ENCODE results near the gene PRPF31. TPM values are rescaled to one million over a fixed set of nuclear protein-coding genes. Genes with fewer than 3 reads are reported as not detected.

The PRPF31 gene, protein sequence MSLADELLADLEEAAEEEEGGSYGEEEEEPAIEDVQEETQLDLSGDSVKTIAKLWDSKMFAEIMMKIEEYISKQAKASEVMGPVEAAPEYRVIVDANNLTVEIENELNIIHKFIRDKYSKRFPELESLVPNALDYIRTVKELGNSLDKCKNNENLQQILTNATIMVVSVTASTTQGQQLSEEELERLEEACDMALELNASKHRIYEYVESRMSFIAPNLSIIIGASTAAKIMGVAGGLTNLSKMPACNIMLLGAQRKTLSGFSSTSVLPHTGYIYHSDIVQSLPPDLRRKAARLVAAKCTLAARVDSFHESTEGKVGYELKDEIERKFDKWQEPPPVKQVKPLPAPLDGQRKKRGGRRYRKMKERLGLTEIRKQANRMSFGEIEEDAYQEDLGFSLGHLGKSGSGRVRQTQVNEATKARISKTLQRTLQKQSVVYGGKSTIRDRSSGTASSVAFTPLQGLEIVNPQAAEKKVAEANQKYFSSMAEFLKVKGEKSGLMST
- 10 to 100 TPM; 49.6 to 75.3 (median 55.4) TPM for total RNA-seq

DNA sequence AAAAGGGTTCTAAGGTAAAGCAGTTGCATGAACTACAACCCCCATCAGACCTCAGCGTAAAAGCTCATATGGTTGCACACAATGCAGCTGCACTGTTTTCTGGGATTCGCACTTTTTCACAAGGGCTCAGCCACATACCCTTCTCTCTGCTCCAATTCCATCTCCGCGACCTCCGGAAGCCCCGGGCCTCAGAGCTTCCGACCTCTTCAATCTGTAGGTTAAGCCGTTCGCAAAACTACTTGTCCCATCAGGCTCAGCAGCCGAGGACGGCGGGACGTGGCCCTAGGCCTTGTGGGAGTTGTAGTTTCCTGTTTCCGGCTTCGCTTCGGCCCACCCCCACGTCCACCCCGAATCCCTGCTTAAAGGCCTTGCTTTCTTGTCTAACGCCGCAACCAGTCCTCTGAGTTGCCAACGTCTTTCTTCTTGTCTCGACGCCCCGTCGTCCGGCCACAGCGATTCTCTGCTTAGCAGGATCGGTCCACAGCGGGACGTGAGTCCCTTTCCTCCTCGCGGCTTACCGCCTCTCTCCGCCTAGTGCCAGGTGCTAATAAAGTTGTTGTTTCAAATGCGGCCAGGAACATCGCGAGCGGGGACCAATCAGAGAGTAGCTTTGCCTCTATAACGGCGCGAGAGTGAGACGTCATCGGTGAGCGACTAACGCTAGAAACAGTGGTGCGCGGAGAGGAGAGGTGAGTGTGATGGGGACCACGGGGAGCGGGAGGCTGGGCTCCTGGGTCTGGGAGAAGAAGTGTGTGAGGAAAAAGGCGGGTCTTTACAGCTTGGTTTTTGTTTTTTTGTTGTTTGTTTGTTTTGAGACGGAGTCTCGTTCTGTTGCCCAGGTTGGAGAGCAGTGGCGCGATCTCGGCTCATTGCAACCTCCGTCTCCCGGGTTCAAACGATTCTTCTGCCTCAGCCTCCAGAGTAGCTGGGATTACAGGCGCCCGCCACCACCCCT is at the start of gene PRPF31, which contains the start of gene TFPT:
Gene PRPF31, plus strand, starts transcription at position 646 of the 955 bp plus-strand sequence. CDS start 2,525 bp downstream, outside the sequence.
Gene TFPT, minus strand, starts transcription at position 549 of the 955 bp plus-strand sequence. Its CDS starts 388 bp downstream, at position 161.
- 1% methylated on average over 60 of the region's 60 CpGs for WGBS
- Histone ChIP-seq H3K4me3 (peak within 1 kb of the TSS; percentile 75), H3K36me3 (peaks cover 36% of the 10 kb centered on the region), H3K27ac (peak within 1 kb of the TSS; percentile 87), H3K27me3 (no peaks in the 10 kb centered on the region), H3K4me1 (peaks cover 25% of the 10 kb centered on the region), H3K9me3 (no peaks in the 10 kb centered on the region)
- peak; percentile 98 to 99 for DNase-seq (ENCODE audit: low spot score in 2 of 2)
- peak in 2 of 3 donors; percentile 95 to 99 for TF ChIP-seq POLR2AphosphoS5 (IDR thresholded peaks at IDR 0.05)
- TF ChIP-seq POLR2A (IDR thresholded peaks at IDR 0.05) = peak in 1 of 2 donors; percentile 53
- TF ChIP-seq EP300 (IDR thresholded peaks at IDR 0.05) = no peak

- no peak overlapping the region for H3K27ac ChIP-seq
- no peaks in the 10 kb centered on the region for H3K27me3 ChIP-seq
- H3K4me3 ChIP-seq = no peak overlapping the region
- DNase-seq (ENCODE audit: low spot score in 2 of 2) = no peak
- whole genome bisulfite sequencing = 57% methylated on average over 5 of the region's 5 CpGs
- H3K9me3 ChIP-seq = peaks cover 4% of the 10 kb centered on the region
- H3K36me3 ChIP-seq = no peaks in the 10 kb centered on the region
- H3K4me1 ChIP-seq = no peaks in the 10 kb centered on the region
- TF ChIP-seq EP300 (IDR thresholded peaks at IDR 0.05) = no peak
- TF ChIP-seq POLR2A (IDR thresholded peaks at IDR 0.05) = no peak
- TF ChIP-seq POLR2AphosphoS5 (IDR thresholded peaks at IDR 0.05) = no peak
- TF ChIP-seq, protein P1, sequence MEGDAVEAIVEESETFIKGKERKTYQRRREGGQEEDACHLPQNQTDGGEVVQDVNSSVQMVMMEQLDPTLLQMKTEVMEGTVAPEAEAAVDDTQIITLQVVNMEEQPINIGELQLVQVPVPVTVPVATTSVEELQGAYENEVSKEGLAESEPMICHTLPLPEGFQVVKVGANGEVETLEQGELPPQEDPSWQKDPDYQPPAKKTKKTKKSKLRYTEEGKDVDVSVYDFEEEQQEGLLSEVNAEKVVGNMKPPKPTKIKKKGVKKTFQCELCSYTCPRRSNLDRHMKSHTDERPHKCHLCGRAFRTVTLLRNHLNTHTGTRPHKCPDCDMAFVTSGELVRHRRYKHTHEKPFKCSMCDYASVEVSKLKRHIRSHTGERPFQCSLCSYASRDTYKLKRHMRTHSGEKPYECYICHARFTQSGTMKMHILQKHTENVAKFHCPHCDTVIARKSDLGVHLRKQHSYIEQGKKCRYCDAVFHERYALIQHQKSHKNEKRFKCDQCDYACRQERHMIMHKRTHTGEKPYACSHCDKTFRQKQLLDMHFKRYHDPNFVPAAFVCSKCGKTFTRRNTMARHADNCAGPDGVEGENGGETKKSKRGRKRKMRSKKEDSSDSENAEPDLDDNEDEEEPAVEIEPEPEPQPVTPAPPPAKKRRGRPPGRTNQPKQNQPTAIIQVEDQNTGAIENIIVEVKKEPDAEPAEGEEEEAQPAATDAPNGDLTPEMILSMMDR (IDR thresholded peaks at IDR 0.05) = no peak
These were observed 46.1 kb upstream of the PRPF31 start for GRCh38 chr19:54069470-54069869.

DNA sequence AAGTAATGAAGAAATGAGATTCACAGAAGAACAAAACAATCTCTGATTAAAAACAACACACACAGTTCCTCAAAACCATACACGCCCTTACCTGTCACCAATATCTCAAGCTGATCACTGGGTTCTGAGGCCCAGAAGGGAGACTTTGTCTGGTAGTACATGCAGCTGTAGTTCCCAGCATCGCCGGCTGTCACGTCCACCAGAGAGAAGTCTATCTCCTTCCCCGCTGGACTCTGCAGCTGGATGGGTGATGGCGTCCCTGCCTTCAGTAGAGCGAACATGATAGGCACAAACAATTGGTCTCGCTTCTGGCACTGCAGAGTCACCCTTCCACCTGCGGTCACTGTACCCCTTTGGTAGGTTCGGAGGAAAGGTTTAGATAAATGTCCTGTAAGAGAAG is 41.7 kb upstream of the PRPF31 start:
- WGBS = 92% methylated on average over 10 of the region's 10 CpGs
- Histone ChIP-seq H3K27me3 (no peaks in the 10 kb centered on the region), H3K4me3 (no peak overlapping the region), H3K27ac (no peak overlapping the region), H3K9me3 (peaks cover 4% of the 10 kb centered on the region), H3K4me1 (no peaks in the 10 kb centered on the region), H3K36me3 (no peaks in the 10 kb centered on the region)
- TF ChIP-seq POLR2AphosphoS5 (IDR thresholded peaks at IDR 0.05) = no peak
- TF ChIP-seq, protein P1 (IDR thresholded peaks at IDR 0.05) = no peak
- no peak for TF ChIP-seq EP300 (IDR thresholded peaks at IDR 0.05)
- no peak for TF ChIP-seq POLR2A (IDR thresholded peaks at IDR 0.05)
- no peak for DNase-seq (ENCODE audit: low spot score in 2 of 2)

- no peaks in the 10 kb centered on the region for H3K9me3 ChIP-seq
- H3K27me3 ChIP-seq = no peaks in the 10 kb centered on the region
- 71% methylated on average over 9 of the region's 9 CpGs for WGBS
- no peaks in the 10 kb centered on the region for H3K36me3 ChIP-seq
- H3K4me3 ChIP-seq = no peak overlapping the region
- no peaks in the 10 kb centered on the region for H3K4me1 ChIP-seq
- no peak for TF ChIP-seq POLR2A (IDR thresholded peaks at IDR 0.05)
- TF ChIP-seq EP300 (IDR thresholded peaks at IDR 0.05) = no peak
- TF ChIP-seq, protein P1 (IDR thresholded peaks at IDR 0.05) = no peak
- no peak for TF ChIP-seq POLR2AphosphoS5 (IDR thresholded peaks at IDR 0.05)
- H3K27ac ChIP-seq = no peak overlapping the region
- no peak for DNase-seq (ENCODE audit: low spot score in 2 of 2)
These were observed 40.7 kb upstream of the PRPF31 start for GRCh38 chr19:54074851-54075250.

- DNase-seq (ENCODE audit: low spot score in 2 of 2) = no peak
- H3K27ac ChIP-seq = no peak overlapping the region
- no peak overlapping the region for H3K4me3 ChIP-seq
- H3K9me3 ChIP-seq = peaks cover 9% of the 10 kb centered on the region
- TF ChIP-seq, protein P1 (IDR thresholded peaks at IDR 0.05) = no peak
- TF ChIP-seq POLR2AphosphoS5 (IDR thresholded peaks at IDR 0.05) (no peak), EP300 (IDR thresholded peaks at IDR 0.05) (no peak), POLR2A (IDR thresholded peaks at IDR 0.05) (no peak)
- H3K27me3 ChIP-seq = no peaks in the 10 kb centered on the region
- WGBS = 75% methylated on average over 5 of the region's 5 CpGs
- H3K36me3 ChIP-seq = no peaks in the 10 kb centered on the region
- H3K4me1 ChIP-seq = no peaks in the 10 kb centered on the region
These were observed 38.2 kb upstream of the PRPF31 start for GRCh38 chr19:54077334-54077733.

All from suprapubic skin (tissue), 4 donors.